ENCODE results near the gene VAMP8. TPM values are rescaled to one million over a fixed set of nuclear protein-coding genes. Genes with fewer than 3 reads are reported as not detected.

Gene VAMP8
- total and polyA plus RNA-seq, 4 donors, result 29.2 to 140 (median 79.4) TPM

- 3% methylated on average over 11 of the region's 11 CpGs for WGBS
Observed at GRCh38 chr2:85540133-85540648, 37.2 kb upstream of the VAMP8 start.

More at GRCh38 chr2:85540133-85540648, 37.2 kb upstream of the VAMP8 start:
- no peak for DNase-seq (ENCODE audit: low spot score)
- Histone ChIP-seq H3K36me3 (ENCODE audit: control insufficient read depth in 4 of 4, insufficient read depth in 3 of 4, low read depth in 1 of 4, low read length in 3 of 4) (peaks cover 0 to 32% (median 25%) of the 10 kb centered on the region in 4 donors), H3K9me3 (ENCODE audit: control insufficient read depth in 4 of 4, low read length in 3 of 4) (no peaks in the 10 kb centered on the region), H3K4me3 (ENCODE audit: low read depth in 1 of 3, low read length in 3 of 3) (peak overlapping the region; percentile 67 to 97 (median 94)), H3K27me3 (ENCODE audit: control insufficient read depth in 4 of 4, insufficient read depth in 4 of 4, low read length in 3 of 4) (no peaks in the 10 kb centered on the region), H3K9ac (ENCODE audit: low read depth in 1 of 2, low read length in 2 of 2) (peak overlapping the region; percentile 80 to 91), H3K4me1 (ENCODE audit: control insufficient read depth in 4 of 4, insufficient read depth in 4 of 4, low read length in 3 of 4) (peaks cover 1 to 36% (median 22%) of the 10 kb centered on the region in 4 donors), H3K27ac (ENCODE audit: low read depth in 1 of 2, low read length in 2 of 2) (peak overlapping the region; percentile 99 to 100)
- TF ChIP-seq EGR1 (IDR thresholded peaks at IDR 0.05; ENCODE audit: low read depth in 2 of 2), result no peak
- no peak for TF ChIP-seq ZBTB33 (IDR thresholded peaks at IDR 0.05)
- TF ChIP-seq ATF3 (IDR thresholded peaks at IDR 0.05), result peak; percentile 18
- no peak for TF ChIP-seq CTCF (IDR thresholded peaks at IDR 0.05; ENCODE audit: low read depth, low read length, missing input control)
- TF ChIP-seq MAX (IDR thresholded peaks at IDR 0.05), result no peak
- TF ChIP-seq HNF4G (IDR thresholded peaks at IDR 0.05), result no peak
- peak; percentile 90 for TF ChIP-seq YY1 (IDR thresholded peaks at IDR 0.05)
- no peak for TF ChIP-seq REST (IDR thresholded peaks at IDR 0.05)
- TF ChIP-seq FOXA2 (IDR thresholded peaks at IDR 0.05), result no peak
- TF ChIP-seq HNF4A (conservative IDR thresholded peaks at IDR 0.05), result peak; percentile 11 to 13
- TF ChIP-seq JUND (IDR thresholded peaks at IDR 0.05), result no peak
- TF ChIP-seq FOXA1 (IDR thresholded peaks at IDR 0.05), result no peak
- no peak for TF ChIP-seq GABPA (IDR thresholded peaks at IDR 0.05 in 1 of 2, conservative IDR thresholded peaks at IDR 0.05 in 1 of 2)
- no peak for TF ChIP-seq TAF1 (conservative IDR thresholded peaks at IDR 0.05)
- no peak for TF ChIP-seq RAD21 (IDR thresholded peaks at IDR 0.05)
- peak; percentile 3 for TF ChIP-seq NR2F2 (IDR thresholded peaks at IDR 0.05)
- peak in 1 of 2 donors; percentile 17 for TF ChIP-seq RXRA (IDR thresholded peaks at IDR 0.05)
- no peak for TF ChIP-seq SP1 (IDR thresholded peaks at IDR 0.05)
